GM18519 (cell line): ENCODE results near the gene MSL1.

Source experiments
- ATAC-seq: cut with Tn5 transposase; IDR thresholded peaks from one replicate; pipeline ENCODE4 v1.9.1; 2021; ENCODE audit warnings: mild to moderate bottlenecking, moderate library complexity; ENCODE audit not compliant: unreplicated experiment, low FRiP score

Gene MSL1

GRCh38 chr17:40104594-40105486, 16.9 kb upstream of the MSL1 start:
- no peak for ATAC-seq

GRCh38 chr17:40105861-40106759, 15.7 kb upstream of the MSL1 start:
- no peak for ATAC-seq

GRCh38 chr17:40106760-40107521, 14.8 kb upstream of the MSL1 start:
- ATAC-seq: no peak

- ATAC-seq: no peak
These were observed 14.1 kb upstream of the MSL1 start for GRCh38 chr17:40107522-40108174.

GRCh38 chr17:40108970-40109824, 12.6 kb upstream of the MSL1 start:
- ATAC-seq: no peak

- no peak for ATAC-seq
These were observed 11.5 kb upstream of the MSL1 start for GRCh38 chr17:40110026-40110845.

GRCh38 chr17:40111221-40112128, 10.3 kb upstream of the MSL1 start:
- ATAC-seq: no peak

- ATAC-seq: no peak
These were observed 9.5 kb upstream of the MSL1 start for GRCh38 chr17:40112191-40112711.

GRCh38 chr17:40112718-40113109, 9.1 kb upstream of the MSL1 start:
- no peak for ATAC-seq

- ATAC-seq: peak; percentile 68
These were observed 8.5 kb upstream of the MSL1 start for GRCh38 chr17:40113110-40113906.

- no peak for ATAC-seq
These were observed 7.9 kb upstream of the MSL1 start for GRCh38 chr17:40113907-40114245.

- no peak for ATAC-seq
These were observed 6.7 kb upstream of the MSL1 start for GRCh38 chr17:40115101-40115436.

GRCh38 chr17:40122136-40122998, 596 bp downstream of the MSL1 start:
- ATAC-seq: no peak

GRCh38 chr17:40122999-40123810, 1.4 kb downstream of the MSL1 start:
- no peak for ATAC-seq

- ATAC-seq: no peak
These were observed 2.0 kb downstream of the MSL1 start for GRCh38 chr17:40123811-40124114.
